Smooth muscle cell (in vitro differentiated cells): Measurements from ENCODE around the gene TTLL12. TPM values are rescaled to one million over a fixed set of nuclear protein-coding genes. Genes with fewer than 3 reads are reported as not detected.

Experiments used
- DNase-seq: peaks from one replicate; lab custom pipeline; 2025; ENCODE audit not compliant: unreplicated experiment; lab: John Stamatoyannopoulos, UW
- H2AFZ ChIP-seq: fragments of 200-600 bp; sonication (generic); 2 replicates; pipeline ENCODE4 v1.6.0; 2016; ENCODE audit warnings: antibody characterized with exemption, low read depth, mild to moderate bottlenecking
- H3F3A ChIP-seq: fragments of 200-600 bp; sonication (generic); 2 replicates; pipeline ENCODE4 v1.6.0; 2017; ENCODE audit warnings: antibody characterized with exemption, low read depth
- H3K27ac ChIP-seq: fragments of 200-600 bp; sonication (generic); 2 replicates; pipeline ENCODE4 v1.5.1; 2016; ENCODE audit warnings: low read depth, mild to moderate bottlenecking
- H3K27me3 ChIP-seq: fragments of 200-600 bp; sonication (generic); 2 replicates; pipeline ENCODE4 v1.6.1; 2016; ENCODE audit warnings: low read depth, mild to moderate bottlenecking
- H3K36me3 ChIP-seq: fragments of 200-600 bp; sonication (generic); 2 replicates; pipeline ENCODE4 v1.5.1; 2016; ENCODE audit warnings: low read depth
- H3K4me1 ChIP-seq: fragments of 200-600 bp; sonication (generic); 2 replicates; pipeline ENCODE4 v1.5.1; 2016; ENCODE audit warnings: low read depth
- H3K4me2 ChIP-seq: fragments of 200-600 bp; sonication (generic); 2 replicates; pipeline ENCODE4 v1.6.0; 2016; ENCODE audit warnings: mild to moderate bottlenecking
- H3K4me3 ChIP-seq: fragments of 200-600 bp; sonication (generic); 2 replicates; pipeline ENCODE4 v1.5.1; 2016; ENCODE audit warnings: mild to moderate bottlenecking
- H3K79me2 ChIP-seq: fragments of 200-600 bp; sonication (generic); 2 replicates; pipeline ENCODE4 v1.6.0; 2016; ENCODE audit warnings: low read depth, mild to moderate bottlenecking
- H3K9ac ChIP-seq: fragments of 200-600 bp; sonication (generic); 2 replicates; pipeline ENCODE4 v1.6.0; 2016; ENCODE audit warnings: low read depth
- H3K9me3 ChIP-seq: fragments of 200-600 bp; sonication (generic); replicated peaks from 2 replicates; pipeline ENCODE4 v1.5.1; 2016; ENCODE audit warnings: low read depth
- H4K20me1 ChIP-seq: fragments of 200-600 bp; sonication (generic); 2 replicates; pipeline ENCODE4 v1.6.0; 2016; ENCODE audit warnings: low read depth
- CTCF ChIP-seq: fragments of 200-600 bp; sonication (generic); IDR thresholded peaks from 2 replicates; pipeline ENCODE4 v1.5.1; 2017; ENCODE audit warnings: borderline replicate concordance, mild to moderate bottlenecking, antibody characterized with exemption; ENCODE audit not compliant: insufficient read depth, poor library complexity, severe bottlenecking
- WGBS: methylation state at CpG from one replicate; pipeline ENCODE4 v1.1.7; 2016; ENCODE audit warnings: low lambda C conversion rate; 5-methylcytosine and 5-hydroxymethylcytosine counted together
- polyA plus RNA-seq: library from polyadenylated mRNA; unstranded; fragments of >200 nt; fragmentation: Nextera tagmentation; extraction: Ambion mirVana; gene quantifications from 2 replicates; pipeline ENCODE4 v1.2.1, GENCODE V29; 2016
- total RNA-seq: library from RNA; depleted of rRNA; stranded (reverse); fragments of >200 nt; gene quantifications from 2 replicates; pipeline ENCODE4 v1.2.3, GENCODE V29; 2014

TTLL12 gene
- total and polyA plus RNA-seq, 2 experiments from 2014 or later = 23.5 to 31.6 TPM

- H3K9me3 ChIP-seq = no peaks in the 10 kb centered on the region
- H3K4me2 ChIP-seq = no peak overlapping the region
Measured at GRCh38 chr22:43144949-43145348, 42.0 kb downstream of the TTLL12 start.

GRCh38 chr22:43142880-43143562 lies 43.9 kb downstream of the TTLL12 start, which contains the start of gene MCAT:
TSS of gene MCAT (minus strand) at chr22:43143398. CDS start at chr22:43143348, 50 bp downstream.
- peak within 1 kb of the TSS; percentile 100 for H3K4me2 ChIP-seq
- no peaks in the 10 kb centered on the region for H3K9me3 ChIP-seq
- DNase-seq = peak; percentile 26
- peaks cover 6% of the 10 kb centered on the region for H3K4me1 ChIP-seq
- 1% methylated on average over 83 of the region's 83 CpGs for WGBS
- peak within 1 kb of the TSS; percentile 97 for H2AFZ ChIP-seq
- peak within 1 kb of the TSS; percentile 93 for H3K4me3 ChIP-seq
- no peaks in the 10 kb centered on the region for H3K36me3 ChIP-seq
- no peak for TF ChIP-seq CTCF
- H3K9ac ChIP-seq = peak within 1 kb of the TSS; percentile 84
- H3K27me3 ChIP-seq = no peaks in the 10 kb centered on the region
- no peaks in the 10 kb centered on the region for H4K20me1 ChIP-seq
- peak within 1 kb of the TSS; percentile 54 for H3K27ac ChIP-seq
- no peaks in the 10 kb centered on the region for H3F3A ChIP-seq
- peaks cover 14% of the 10 kb centered on the region for H3K79me2 ChIP-seq

More at GRCh38 chr22:43144949-43145348, 42.0 kb downstream of the TTLL12 start:
- Histone ChIP-seq H3K4me3 (no peak overlapping the region), H2AFZ (no peak overlapping the region), H3K27ac (no peak overlapping the region), H3K4me1 (peaks cover 6% of the 10 kb centered on the region), H3K36me3 (no peaks in the 10 kb centered on the region), H3K79me2 (peaks cover 14% of the 10 kb centered on the region), H4K20me1 (no peaks in the 10 kb centered on the region), H3K9ac (no peak overlapping the region), H3F3A (no peaks in the 10 kb centered on the region), H3K27me3 (no peaks in the 10 kb centered on the region)
- DNase-seq = no peak
- 78% methylated on average over 3 of the region's 3 CpGs for WGBS
- no peak for TF ChIP-seq CTCF

- 93% methylated on average over 10 of the region's 10 CpGs for WGBS
- H3K4me2 ChIP-seq = no peak overlapping the region
- no peaks in the 10 kb centered on the region for H3K36me3 ChIP-seq
- no peak overlapping the region for H2AFZ ChIP-seq
- no peak for TF ChIP-seq CTCF
- no peaks in the 10 kb centered on the region for H3F3A ChIP-seq
- no peak overlapping the region for H3K9ac ChIP-seq
- no peaks in the 10 kb centered on the region for H4K20me1 ChIP-seq
- no peaks in the 10 kb centered on the region for H3K27me3 ChIP-seq
- no peak for DNase-seq
- peaks cover under 1% of the 10 kb centered on the region for H3K4me1 ChIP-seq
- no peaks in the 10 kb centered on the region for H3K9me3 ChIP-seq
- no peak overlapping the region for H3K27ac ChIP-seq
- H3K4me3 ChIP-seq = no peak overlapping the region
- peaks cover 3% of the 10 kb centered on the region for H3K79me2 ChIP-seq
Measured at GRCh38 chr22:43136801-43137200, 50.1 kb downstream of the TTLL12 start.

- no peak overlapping the region for H3K27ac ChIP-seq
- no peak for DNase-seq
- no peaks in the 10 kb centered on the region for H3K79me2 ChIP-seq
- H3K36me3 ChIP-seq = no peaks in the 10 kb centered on the region
- H2AFZ ChIP-seq = no peak overlapping the region
- H3K4me2 ChIP-seq = no peak overlapping the region
- no peaks in the 10 kb centered on the region for H3K9me3 ChIP-seq
- no peak overlapping the region for H3K9ac ChIP-seq
- H4K20me1 ChIP-seq = no peaks in the 10 kb centered on the region
- no peaks in the 10 kb centered on the region for H3K27me3 ChIP-seq
- WGBS = 67% methylated on average over 9 of the region's 9 CpGs
- no peaks in the 10 kb centered on the region for H3K4me1 ChIP-seq
- no peaks in the 10 kb centered on the region for H3F3A ChIP-seq
- TF ChIP-seq CTCF = peak; percentile 49
- no peak overlapping the region for H3K4me3 ChIP-seq
Measured at GRCh38 chr22:43136255-43136654, 50.7 kb downstream of the TTLL12 start.
